Hippocampal formation (tissue), 2 donors: Measurements from ENCODE around the gene ATPAF1.

Source experiments
- DNase-seq, 2 donors: peaks; one replicate each; lab custom pipeline; 2025; lab: John Stamatoyannopoulos, UW

The ATPAF1 gene

DNA sequence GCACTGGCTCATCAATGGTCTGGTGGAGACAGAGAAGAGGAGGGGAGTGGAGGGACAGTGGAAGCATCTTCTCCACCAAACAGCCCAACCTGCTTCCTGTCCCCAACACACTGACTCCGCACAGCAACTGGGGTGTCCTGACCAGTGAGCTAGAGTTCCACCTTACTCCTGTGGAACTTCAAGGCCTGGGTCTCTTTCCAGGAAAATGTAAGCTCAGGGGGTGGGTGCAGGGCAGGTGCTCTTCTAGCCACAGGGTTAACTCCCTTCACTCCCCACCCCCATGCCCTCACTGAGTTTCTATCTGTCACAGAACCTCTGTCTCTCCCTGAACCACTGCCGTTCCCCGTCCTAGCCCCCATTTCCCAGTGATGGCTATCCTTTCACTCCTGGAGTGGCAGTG is 52.4 kb downstream of the ATPAF1 start:
- no peak for DNase-seq

DNA sequence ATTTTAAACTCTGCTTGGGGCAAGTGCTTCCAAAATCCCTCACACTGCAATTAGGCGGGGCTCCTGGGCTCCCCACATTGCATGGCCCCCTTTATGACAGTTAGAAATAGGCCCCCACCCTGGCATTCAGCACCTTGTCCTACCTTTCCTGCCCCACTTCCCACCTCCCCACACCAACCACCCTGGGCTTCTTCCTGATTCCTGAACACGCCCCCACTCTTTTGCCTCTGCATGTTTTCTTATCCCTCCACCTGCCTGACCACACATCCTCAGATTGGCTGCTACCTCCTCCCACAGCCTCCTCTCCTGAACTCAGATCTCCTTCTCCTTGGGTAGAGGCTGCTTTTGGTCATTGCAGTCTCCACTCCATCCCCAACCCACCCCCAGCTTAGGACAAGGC is 53.1 kb downstream of the ATPAF1 start:
- DNase-seq: no peak

DNA sequence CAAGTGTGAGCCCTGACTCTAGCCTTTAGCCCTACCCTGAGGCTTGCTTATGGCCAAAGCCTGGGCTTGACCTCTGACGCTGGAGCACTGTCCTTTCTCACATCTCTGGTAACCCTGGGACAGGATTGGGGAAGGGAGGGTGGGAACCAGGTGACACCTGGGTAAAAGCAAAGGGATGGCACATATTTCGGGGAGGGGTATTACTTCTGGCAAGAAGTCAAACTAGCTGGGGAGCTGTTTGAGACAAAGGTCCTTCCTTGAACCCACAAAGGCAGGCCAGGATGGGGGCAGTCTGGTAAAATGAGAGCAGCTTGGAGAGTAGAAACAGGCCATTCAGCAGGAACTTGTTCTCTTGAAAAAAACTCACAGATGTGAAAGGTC is 53.6 kb downstream of the ATPAF1 start:
- no peak for DNase-seq

DNA sequence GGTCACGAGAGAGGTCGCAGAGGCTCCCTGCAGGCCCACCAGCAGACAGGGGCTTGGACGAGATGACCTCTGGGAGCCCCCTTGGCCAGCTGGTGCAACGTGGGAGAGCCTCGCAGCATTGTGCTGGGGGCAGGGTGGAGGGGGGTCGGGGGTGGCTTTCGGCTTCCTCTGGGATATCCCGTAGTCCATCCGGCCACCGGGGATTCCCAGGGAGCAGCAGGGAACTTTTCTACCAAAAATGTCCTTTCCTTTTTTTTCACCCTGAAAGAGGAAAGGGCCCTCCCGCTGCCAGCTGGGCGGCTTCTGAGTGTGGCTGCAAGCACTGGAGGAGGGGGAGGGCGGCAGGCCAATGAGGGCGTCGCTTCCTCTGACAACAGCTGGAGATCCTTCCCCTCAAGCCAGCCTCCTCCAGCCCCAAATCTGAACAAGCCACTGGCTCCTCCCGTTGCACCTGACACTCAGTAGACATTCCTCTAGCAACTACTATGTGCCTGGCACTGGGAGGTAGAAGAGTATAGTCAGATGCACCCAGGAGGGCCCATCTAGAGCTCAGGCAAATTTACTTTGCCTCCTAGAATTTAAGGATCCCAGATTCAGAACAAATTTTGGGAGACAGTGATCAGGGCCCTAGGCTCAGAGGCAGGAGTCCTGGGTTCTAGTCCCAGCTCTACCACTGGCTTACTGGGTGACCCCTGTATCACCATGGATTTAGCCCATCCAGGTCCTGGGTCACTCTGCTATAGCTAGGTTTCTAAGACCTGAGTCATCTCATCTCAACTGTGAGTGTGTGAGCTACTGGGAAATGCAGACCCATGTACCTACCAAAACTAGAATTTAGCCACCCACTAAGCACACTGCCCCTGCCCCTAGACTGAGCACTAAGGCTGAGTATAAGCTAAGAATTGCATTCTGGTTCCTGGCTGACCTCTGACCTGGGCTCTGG is 54.2 kb downstream of the ATPAF1 start:
- DNase-seq: peak; percentile 43 to 45

DNA sequence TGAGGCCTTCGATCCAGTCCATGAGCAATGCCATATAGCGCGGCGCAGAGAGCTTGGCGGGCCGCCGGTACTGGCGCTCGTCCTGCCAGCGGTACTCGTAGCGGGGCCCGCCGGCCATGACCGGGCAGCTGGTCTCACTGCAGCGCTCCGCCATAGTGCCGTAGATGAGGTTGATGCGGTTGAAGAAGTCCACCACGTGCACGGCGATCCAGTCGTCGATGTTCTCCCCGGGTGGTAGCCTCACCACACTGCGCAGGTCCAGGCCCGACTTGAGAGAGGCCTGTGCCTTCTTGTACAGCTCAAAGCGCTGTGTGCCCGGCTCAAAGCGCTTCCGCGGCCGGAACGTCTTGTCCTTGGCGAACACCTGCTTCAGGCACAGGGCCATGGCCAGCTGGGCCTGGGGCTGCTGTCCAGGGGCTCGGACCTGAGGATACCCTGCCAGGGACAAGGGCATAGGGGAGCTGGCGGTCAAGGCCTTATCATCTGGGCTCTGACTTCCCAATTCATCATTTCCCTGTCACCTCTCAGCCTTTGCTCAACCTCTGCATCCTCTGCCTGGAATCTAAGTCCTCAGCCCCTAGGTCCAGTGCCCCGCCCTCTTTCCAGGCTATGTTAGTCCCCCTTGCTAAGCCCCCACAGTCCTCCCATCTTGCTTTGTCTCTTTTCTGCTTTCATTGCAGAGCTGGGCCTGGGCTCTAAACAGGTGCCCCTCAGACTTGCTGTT is 55.1 kb downstream of the ATPAF1 start:
- DNase-seq: no peak

DNA sequence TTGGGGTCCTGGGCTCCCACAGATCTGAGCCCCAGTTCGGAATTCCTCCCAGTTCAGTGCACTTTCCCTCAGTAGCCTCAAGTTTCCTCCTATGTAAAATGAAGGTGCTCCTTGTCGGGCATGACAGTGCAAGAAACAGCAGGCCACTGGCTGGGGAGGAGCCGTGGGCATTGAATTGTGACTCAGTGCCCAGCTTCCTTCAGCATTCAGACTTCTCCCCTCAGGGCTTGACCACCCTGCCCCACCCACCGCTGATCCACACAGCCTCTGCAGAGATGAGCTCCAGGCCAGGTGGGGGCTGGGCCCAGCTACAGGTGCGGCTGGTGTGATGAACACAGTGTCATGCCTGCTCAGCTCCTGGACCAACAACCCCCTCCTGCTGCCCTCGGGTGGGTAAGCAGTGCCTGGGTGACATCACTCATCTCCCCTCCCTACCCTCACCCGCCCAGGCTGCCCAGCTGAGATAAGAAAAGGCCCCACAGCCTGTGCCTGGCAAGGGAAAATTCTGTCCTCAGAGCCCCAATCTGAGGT is 56.4 kb downstream of the ATPAF1 start:
- no peak for DNase-seq

DNA sequence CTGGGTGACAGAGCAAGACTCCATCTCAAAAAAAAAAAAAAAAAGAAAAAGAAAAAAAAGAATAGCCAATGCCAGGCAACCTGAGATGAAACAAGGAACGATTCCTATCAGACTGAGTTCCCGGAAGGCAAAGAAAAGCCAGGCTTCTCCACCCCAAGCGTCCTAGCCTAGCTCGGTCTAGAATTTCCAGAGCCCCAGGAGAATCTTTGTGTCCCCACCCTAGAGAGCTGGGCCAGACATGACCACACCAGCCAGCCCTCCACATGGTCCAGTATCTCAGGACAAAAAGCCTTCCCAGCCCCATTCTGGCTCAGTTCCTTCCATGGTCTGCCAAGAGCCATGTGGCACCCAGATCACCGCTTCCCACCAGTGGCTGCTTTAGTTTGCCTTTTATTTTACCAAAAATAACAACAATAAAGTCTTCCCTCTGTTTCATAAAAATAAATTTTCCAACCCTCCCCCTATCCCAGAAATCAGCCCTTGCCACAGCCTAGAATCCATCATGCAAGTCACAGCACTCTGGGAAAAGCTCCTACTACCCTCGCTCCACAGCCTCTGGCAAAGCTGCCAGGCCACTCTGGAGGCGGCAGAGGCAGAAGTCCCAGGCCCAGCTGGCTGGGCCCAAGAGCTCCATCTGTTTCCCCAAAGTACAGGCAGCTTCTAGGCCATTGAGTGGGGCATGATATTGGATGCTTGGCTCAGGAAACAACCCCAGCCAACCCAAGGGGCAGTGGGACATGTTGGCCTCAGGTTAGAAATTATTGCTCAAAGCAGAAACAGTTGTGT is 60.6 kb downstream of the ATPAF1 start:
- no peak for DNase-seq

DNA sequence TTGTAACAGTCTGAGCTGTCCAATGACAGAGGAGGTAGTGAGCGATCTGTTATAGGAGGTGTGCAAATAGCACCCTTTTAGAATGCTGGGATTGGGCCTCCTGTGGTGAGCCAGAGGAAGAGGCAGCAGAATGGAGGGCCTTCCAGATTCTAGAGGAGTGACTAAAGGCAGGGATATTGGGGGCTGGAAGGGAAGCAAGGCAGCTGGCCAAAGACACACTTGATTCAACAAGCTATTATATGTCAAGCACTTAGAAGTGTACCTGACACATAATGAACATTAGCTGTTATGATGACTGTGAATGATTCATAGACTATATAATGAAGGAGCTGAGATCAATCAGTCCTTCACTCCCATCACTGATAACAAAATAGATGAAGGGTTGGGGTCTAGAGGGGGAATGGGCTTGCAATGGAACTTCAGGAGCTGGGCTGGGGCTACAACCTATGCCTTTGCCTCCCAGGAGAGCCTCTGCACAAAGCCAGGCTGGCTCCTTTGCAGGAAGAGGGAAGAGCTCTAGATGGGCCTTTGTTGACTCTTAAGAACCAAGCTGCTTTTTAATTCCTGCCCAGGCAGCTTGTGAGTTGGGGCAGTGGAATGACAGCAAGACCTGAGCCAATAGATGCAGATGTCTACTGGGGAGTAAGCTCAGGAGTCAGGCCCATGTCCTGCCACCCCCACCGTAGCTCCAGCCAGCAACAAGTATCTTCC is 61.8 kb downstream of the ATPAF1 start:
- no peak for DNase-seq

DNA sequence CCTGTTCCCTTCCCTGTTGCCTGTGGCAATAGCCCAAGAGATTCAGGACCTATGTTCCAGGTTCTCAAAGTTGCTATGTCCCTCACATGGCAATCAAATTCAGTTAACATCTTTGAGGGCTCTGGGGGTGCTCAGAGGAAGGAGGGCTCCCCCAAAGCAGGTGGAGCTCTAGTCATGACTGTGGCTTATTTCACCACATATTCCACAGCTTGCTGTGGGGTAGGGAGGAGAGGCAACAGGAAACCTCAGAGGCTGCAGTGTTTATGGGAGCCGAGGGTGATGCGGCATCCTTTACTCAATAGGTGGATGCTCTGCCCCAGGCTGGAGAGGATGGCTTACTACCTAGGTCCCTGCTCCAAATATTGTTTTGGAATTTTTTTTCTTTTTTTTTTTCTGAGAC is 62.9 kb downstream of the ATPAF1 start:
- no peak for DNase-seq

DNA sequence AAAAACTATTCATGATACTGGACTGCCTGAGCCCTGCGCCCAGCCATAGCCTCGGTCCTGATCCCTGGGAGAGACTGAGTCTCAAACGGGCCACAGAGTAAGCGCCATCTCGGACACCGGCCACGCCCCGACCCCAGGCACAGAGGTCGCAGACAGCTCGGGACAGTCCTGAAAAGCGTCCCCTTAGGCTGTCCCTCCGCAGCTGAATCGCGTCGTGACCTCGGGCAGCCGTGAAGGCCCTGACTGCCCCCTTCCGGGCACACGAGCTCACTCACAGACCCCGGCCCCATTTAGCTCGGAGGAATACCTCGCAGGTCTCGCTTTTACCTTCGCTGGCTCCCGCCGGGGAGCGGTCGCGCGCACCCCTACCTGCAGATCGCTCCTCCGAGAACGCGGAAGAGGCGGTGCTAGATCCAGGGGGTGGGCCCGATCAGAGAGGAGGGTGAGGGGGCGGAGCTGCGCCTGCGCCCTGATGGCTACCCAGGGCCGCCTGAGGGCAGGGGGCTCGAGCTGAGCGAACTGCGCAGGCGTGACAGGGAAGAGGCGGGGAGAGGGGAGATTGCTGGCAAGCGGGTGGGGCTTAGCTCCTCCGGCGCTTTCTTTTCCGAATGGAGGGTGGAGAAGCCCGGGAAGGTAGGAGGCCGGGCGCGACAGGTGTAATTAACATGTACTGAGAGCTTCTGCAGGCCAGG is 64.2 kb downstream of the ATPAF1 start, which contains the start of gene MKNK1:
TSS of gene MKNK1 (minus strand) at position 411 of the 692 bp plus-strand sequence. CDS start 20,941 bp downstream, outside the sequence.
- DNase-seq: peak; percentile 73 to 76

DNA sequence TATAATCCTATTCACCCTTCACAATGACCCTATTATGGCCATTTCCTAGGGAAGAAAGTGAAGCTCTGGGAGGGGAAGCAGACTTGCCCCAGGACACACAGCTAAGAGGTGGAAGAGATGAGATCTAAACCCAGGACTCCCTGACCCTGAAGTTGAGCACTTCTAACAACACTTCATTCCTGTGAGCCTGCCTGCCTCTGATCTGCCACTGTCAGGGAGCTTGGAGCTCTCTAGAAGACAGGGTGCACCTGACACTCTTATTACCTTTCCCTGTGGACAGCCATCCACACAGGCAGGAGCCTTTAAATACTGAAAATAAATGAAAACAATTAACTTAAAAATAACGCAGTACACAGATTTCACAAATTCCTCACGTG is 64.7 kb downstream of the ATPAF1 start:
- DNase-seq: no peak

DNA sequence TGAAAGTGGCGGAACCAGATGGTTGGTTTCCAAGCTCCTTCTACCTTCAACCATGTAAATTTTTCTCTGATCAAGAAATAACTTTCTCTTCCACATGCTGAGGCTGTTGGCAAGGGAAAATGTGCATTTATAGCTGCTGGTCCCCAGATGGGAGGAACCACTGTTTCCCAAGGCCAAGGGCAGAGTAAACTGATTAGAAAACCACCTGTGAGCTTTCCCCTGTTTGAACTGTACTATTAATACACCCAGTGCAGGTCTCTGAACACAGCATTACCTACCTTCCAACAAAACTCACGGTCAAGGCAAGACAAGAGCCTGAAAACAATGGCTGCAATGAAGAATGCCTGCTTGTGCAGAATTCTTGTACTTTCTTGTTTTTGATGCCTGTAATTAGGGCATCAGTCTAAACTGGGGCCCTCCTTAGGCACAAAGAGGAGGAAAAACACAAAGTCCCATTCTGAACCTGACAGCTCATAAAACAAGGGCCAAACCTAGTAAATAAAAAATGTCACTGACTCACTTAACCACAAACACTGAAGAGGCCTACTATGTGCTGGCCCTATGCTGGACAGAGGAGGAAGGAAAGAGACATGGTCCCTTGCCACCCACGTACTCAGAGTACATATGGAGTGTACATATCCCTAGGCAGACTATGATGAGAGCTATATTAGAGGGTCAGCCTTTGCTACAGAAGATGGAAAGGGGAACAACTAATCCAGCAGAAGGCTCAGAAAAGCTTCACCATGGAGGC is 66.7 kb downstream of the ATPAF1 start:
- DNase-seq: no peak

DNA sequence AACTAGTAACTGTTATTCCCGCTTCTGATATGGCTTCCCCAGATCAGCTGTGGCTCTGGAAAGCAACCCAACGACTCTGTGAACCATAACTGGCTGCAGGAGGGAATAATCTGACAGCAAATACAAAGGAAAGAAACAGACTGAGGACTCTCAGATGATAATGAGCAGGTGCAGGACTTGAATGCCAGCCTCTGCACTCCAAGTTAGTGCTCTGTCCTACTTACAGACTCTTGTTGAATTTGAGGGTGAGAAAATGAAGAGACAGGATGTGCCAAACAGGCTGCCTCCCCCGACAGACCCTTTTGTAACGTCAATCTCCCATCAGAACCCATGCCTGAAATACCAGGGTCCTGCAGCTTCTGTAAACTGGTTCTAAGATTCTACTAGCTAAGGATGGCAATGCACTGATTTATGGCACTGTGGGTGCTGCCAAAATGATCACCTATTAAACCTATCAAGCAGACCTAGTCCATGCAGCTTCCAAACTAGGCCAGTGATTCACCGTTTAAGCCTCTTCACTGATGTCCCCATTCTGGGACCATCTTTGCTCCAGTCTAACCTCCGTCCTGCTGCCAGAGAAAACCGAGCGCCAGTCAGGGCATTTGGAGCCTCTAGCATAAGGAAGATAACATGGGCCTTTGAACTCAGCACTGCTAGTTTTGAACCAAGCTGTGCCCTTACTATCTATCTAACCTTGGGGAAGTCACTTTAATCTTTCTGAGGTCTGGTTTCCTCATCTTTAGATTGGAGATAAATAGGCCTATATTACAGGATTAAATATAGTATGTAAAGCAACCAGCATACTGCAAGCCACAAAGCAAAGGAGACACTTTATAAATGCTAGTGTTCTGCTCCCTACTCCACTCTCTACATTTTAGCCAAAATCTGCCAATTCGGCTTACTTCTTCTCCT is 68.8 kb downstream of the ATPAF1 start:
- no peak for DNase-seq

DNA sequence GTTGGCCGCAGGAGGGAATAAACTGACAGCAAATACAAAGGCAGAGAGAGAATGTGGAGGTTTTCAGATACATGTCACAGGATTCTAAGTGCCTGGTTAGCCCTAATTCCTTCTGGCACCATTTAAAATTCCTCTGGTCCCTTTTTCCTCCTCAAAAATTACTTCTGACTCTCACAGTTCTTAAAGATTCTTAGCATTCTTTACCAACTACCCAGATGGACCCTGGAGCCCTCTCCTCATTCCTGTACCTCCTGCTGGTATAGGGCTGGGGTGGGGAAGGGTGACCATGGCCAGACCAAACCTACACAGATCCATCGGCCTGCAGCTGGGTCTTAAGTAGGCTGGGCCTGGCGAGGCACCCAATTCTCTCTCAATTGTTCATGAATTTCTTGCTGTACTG is 71.3 kb downstream of the ATPAF1 start:
- no peak for DNase-seq

DNA sequence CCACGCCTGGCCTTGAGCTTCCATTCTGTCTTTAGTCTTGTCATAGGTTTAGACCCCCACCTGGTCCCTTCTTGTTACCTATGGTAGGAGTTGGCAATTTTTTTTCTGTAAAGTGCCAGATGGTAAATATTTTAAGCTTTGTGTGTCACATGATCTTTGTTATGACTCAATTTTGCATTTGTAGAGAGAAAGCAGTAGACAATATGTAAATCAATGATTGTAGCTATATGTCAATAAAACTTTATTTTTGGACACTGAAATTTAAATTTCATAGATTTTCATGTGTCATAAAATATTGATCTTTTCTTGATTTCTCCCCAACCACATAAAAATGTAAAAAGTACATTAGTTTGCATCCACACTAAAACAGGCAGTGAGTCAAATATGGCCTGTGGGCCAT is 72.1 kb downstream of the ATPAF1 start:
- no peak for DNase-seq

DNA sequence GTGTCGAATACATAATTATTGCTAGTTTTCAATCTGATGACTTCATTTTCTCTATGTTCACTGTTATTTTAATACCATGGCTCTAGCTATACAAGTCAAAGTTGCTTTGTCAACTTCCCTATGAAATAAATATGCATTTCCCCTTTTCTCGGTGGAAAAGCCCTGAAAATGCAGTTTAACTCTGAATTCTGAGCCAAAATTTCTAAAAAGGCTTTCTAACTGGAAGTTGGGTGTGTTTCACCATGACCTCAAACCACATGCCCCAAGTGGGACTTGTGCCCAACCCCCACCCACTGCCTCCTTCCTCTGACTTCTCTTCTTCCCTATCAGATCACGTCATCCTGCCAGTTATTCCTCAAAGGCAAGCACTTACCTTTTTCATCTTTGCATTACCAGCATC is 73.0 kb downstream of the ATPAF1 start:
- peak in 1 of 2 donors; percentile 34 for DNase-seq

DNA sequence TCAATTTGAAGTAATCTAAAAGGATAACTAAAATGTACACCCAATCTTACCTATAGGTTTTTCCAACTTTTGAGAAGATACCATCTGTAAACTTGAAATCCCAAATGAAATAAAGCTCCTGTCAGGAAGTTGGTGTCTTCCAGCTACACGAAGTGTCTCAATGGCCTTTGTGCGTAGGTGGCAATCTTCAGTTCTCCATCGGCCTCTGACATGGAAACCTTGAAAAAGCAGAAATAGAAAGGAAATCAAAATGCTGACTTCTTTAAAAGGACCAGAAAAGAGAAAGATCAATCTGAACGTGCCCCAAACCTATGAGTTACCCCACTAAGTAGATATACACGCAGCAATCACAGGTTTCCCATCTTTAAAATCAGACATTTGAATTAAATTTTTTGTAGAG is 74.1 kb downstream of the ATPAF1 start:
- DNase-seq: no peak

DNA sequence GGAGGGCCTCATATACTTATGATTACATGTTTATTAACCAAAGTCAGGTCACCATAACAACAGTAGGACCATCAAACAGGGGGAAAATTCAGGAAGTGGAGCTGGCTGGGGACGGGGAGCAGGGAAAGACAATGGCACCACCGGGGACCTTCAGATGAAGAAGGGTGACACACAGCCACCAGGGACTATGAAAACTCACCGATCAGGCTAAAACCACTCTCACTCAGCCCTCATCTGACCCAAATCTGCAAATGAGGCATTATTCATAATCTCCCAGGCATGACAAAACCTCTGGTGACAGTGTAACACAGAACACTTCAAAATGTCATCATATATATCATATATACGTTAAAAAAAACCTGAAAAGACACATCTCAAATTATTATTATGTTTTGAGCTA is 75.3 kb downstream of the ATPAF1 start:
- DNase-seq: no peak

DNA sequence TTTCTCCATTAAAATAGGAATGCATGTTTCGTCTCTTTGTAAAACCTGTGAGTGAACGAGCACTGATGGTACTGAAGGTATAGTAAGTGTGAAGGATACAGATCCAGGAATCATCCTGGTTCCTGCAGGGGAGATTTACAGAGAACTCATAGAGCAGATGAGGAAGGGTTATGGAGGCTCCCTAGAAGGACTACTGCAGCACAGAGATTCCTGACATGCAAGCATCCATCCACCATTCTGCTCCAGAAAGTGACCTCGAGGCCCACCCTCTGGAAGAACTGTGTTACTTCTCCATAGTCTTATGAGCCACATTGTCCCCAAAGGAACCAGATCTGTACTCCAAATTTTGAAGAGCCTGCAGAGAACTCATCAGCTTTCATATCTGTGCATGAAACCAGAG is 78.6 kb downstream of the ATPAF1 start:
- DNase-seq: no peak
